Limb (tissue), 2 donors: ENCODE measurements around the gene RREB1.
A peak's percentile ranks its signal among the peaks of the same experiment; 100 is the strongest.

Experiments used
- DNase-seq, 2 donors: peaks; one replicate each; pipeline ENCODE4 v3.0.0-alpha.2; 2016; ENCODE audit errors: extremely low spot score in 2 of 2

The RREB1 gene

DNA sequence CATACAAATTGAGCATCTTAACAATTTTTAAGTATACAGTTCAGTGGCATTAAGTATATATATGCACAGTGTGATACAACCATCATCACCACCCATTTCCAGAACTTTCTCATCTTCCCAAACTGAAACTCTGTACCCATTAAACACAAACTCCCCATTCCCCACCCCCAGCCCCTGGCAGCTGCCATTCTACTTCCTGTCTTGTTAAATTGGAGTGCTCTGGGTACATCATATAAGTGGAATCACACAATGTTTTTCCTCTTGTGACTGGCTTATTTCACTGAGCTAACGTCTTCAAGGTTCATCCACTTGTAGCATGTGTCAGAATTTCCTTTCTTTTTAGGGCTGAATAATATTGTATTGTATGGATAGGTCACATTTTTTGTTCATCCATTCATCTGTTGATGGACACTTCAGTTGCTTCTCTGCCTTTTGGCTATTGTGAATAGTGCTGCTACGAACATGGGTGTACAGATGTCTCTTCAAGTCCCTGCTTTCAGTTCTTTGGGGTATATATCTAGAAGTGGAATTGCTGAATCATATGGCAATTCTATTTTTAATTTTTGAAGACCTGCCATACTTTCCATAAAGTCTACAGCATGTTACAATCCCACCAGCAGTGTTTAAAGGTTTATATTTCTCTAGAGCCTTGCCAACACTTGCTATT is 19.6 kb upstream of the RREB1 start:
- DNase-seq: no peak

DNA sequence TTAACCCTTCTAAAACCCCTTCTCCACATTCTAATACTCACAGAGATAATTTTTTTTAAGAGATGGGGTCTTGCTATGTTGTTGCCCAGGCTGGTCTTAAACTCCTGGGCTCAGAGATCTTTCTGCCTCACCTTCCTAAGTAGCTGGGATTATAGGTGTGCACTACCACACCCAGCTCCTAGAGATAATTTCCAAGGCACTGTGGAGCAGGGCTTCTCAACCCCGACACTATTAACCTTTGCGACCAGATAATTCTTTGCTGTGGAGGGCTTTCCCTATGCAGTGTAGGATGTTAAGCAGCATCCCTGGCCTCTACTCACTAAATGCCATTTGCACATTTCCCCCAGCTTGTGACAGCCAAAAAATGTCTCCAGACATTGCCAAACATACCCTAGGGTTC is 8.8 kb upstream of the RREB1 start:
- DNase-seq: no peak

DNA sequence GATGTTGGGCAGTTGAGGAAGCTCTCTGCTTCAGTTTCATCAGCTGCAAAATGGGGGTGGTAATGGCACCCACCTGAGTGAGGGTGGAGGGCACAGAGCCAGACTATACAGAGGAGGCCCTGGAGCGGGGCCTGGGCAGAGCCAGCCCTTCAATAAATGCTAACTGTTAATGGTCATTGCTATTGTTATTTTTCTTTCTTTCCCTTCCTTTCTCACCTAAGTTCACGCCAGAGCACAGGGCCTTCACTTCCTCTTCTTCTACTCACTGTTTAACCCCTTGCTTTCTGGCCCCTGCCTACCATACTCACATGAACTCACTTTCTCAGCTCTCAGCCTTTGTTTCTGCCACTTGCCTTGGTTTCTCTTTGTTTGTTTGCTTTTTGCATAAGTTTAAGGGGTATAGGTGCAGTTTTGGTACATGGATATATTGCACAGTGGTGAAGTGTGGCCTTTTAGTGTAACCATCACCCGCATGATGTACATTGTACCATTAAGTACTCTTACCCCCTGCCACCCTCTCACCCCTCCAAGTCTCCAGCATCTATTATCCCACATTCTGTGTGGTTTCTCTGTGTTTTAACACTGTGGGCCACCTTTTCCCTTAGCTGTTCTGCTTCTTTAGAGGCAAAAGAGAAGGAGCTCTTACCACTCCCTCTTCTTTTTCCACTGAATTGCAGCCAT is 7.5 kb upstream of the RREB1 start:
- no peak for DNase-seq

DNA sequence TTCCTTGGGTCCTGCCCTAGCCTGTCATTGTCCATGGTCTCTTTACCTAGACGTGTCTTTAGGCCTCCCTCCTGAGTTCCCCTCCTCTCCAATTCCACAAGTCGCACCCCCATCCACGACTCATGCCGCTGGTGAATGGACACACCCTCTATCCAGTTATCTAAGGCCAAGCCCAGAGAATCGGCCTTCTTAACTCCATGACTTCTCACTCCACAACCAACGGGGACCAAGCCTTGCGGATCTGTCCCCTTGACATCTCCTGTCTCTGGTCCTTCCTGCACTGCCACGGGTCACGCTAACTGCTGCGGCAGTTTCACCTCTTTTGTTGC is 7.0 kb upstream of the RREB1 start:
- no peak for DNase-seq

DNA sequence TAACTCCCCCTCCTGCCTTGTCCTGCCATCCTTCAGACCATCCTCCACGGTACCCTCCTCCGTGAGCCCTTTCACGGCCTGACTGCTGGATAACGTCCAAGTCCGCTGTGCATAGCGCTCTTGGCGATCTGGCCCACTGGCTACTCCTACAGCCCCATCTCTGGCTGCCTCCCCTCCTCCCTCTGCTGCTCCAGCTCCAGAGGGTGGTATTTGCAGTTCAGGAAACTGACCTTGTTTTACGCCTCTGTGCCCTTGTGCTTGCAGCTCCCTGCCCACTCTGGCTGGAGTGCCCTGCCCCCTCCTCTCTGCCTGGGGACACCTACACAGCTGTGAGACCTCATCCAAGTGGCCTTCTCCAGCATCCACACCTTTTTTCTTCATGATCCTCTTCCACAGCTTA is 6.5 kb upstream of the RREB1 start:
- no peak for DNase-seq

DNA sequence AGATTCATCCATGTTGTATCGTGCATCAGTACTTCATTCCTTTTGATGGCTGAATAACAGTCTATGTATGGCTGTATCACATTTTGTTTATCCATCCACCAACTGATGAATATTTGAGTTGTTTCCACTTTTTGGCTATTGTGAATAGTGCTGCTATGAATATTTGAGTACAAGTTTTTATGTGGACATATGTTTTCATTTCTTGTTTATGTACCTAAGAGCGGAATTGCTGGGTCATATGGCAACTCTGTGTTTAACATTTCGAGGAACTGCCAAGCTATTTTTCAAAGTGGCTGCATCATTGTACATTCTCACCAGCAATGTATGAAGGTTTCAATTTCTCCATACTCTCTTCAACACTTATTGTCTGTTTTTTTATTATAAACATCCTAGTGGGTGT is 3.0 kb upstream of the RREB1 start:
- DNase-seq: no peak

DNA sequence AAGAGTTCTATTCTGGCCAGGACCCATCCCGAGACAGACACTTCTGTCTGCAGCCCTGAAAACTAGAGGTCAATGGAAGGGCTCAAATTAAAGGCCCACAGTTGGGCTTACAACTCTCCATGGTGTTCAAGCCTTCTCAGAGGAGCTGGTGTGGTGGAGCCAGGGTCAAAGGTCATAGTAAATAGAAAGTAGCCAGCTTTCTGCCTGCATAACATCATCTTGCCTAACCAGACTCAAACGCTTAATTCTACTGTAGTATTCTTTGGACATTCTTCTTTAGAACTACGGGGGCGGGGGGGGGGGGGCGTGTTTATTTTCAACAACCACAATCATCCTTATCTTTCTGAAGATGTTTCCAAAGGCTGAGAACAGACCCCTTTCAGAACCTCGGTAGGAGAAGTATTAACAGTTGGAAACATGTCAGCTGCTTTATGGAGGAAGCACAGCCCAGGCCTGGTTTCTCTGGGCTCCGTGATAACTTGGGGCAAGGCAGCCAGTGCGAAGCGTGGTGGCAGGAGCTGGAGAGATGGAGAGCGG is 1.5 kb upstream of the RREB1 start:
- no peak for DNase-seq

DNA sequence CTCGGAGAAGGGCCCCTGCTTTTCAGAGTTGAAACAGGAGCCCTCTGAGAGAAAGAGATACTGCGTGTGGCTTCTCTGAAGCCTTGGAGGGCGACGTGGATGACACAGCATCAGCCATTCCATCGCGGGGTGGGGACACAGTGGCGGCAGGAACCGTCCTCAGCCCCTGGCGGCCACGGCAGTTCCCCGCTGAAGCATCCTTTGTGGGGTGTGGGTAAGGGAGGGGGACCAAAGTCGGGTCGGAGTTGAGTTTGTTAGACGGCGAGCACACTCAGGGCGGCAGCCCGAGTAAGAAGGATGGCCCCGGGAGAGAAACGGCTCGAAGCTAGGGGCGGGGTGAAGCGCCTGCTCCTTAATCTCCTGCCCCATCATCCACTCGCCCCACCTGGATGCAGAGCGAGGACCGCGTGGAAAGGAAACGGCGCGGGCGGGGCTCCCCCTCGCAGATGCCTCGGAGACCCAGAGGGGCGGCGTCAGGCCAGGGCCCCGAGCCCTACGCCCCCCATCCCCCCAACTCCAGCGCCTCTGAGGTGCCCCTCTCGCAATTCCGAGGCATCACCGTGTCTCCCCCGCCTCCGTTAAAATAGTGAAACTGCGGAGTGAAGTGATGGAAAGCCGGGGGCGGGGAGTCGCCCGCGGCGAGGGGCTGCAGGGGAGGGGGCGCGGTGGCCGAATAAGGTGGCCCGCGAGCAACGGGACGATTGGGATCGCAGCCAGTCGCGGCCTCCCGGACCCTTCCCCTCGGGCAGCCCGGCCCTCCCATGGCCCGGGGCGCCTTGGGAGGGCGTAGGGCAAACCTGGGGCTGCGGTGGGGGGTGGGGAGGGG is 796 bp upstream of the RREB1 start:
- peak in 1 of 2 donors; percentile 64 for DNase-seq

DNA sequence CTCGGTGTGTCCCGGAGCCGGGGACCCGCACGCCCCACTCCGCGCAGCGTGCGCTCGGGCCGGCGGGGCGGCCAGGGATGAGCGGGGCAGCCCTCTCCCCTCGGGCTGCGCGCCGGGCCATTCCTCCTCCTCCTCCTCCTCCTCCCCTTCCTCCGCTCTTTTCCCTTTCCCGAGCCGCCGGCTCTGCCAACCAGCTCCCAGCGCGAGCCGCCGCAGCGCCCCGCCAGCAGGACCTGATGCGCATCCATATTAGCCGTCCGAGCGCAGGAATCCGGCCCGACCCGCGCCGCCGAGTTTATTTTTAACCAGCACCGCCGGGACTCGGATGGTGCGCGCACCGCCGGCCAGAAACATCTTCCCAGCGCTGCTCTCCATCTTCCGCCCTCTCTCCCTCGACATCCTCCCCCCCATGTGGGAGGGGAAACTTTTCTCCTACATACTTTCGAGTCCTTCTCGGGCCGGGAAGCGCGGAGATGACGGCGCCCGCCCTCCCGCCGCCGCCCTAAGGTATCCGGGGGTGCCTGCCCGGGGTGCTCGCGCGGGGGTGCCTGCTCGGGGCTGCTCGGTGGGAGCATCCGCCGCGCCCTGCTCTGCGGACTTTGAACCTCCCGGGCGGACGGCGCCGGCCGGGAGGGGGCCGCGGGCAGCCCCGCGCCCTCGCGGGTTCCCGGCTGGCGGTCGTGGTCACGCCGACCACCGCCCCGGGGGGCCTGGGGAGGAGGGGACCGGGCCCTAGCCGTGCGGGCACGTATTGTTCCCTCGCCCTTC is 619 bp downstream of the RREB1 start:
- peak; percentile 18 to 75 for DNase-seq

DNA sequence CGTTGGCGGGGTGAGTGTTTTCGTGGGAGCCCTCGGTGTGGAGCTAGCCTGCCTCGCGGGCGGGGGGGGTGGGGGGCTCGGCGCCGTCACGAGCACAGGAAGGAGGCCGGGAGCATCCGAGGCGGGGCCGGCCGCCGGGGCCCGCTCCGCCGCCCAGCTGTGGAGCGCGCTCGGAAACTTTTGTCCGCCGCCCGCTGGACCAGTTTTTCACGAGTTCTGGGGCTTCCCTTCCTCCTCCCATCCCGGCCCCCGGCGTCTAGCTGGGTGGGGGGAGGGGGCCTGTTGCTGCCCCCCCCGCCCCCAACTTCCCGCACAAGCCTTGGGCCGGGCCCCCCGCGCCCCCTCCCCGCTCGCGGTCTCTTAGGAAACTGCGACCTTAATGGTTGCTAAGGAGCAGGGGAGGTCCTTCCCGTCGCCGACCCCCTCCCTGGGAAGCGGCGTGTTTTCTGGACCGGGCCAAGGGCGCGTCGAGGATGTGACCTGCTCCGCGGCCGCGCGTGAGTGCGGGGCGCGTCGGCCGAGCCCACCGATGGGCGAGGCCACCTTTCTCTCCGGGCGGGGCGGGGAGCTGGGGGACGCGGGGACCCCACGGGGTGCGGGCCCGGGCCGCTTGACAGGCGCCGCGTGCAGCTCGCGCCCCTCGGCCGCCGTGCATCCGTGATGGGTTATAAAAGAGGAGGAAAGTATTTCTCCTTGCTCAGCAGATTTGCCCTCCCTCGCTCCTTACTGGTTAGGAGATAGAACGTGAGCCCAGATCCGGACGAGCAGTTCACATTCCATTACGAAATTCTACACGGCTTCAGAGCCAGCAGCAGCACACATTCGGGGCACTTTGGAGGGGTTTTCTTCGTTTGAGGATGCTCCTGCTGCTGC is 1.4 kb downstream of the RREB1 start:
- peak; percentile 59 to 79 for DNase-seq

DNA sequence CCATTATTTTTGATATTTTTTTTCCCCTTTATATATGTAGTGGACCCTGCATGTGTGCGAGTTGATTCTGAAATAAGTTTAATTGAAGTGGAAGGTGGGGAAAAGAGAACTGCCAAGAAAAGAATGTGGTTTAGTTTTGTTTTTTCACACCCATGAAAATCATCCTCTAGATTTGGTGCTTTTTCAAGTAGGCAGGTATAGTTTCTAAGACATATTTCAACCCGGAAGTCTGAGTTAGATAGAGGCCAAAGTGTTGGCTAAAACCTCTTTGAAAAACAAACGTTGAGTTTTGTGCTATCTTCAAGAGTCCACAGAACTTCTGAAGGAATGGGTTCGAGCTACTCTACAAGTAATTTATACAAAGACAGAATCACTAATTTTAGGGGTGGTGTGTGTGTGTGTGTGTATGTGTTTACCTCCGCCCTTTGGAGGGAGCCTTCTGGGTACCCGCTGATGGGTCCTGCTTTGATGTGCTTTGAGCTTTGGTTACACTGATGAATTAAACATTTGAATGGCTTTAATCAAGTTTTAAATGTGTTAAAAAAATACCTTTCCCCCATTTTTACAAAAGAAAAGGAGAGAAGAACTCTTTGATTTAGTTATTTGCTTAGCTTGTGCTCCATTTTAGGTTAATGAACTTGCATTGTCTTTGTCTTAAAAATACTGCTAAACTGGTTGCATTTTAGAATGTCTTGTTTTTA is 2.5 kb downstream of the RREB1 start:
- DNase-seq: no peak

DNA sequence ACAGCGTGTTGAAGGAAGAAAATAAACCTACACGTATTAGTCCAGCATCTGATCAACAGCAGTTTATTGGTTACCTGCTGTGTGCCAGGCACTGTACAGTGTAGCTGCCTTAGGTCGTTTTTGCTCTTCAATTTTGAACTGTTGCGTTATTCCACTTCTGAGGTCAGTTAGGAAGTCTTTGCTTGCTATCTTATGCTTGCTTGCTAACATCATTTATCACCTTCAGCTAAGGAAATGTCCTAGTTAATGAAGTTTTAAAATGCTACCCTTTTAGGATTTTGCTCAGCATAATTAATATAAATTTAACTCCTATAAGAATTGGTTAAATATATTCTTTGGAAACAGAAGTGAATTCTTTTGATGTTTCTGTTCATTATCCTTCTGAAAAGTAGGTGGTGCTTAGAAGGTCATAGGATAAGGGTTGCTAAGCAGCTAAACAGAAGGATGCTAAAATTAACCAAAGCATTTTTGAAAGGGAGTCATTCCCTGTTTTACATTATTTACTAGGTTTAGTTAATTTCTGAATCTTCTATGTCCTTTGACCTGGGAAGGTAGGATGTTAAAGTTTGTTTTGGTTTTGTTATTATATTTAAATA is 3.4 kb downstream of the RREB1 start:
- DNase-seq: no peak

DNA sequence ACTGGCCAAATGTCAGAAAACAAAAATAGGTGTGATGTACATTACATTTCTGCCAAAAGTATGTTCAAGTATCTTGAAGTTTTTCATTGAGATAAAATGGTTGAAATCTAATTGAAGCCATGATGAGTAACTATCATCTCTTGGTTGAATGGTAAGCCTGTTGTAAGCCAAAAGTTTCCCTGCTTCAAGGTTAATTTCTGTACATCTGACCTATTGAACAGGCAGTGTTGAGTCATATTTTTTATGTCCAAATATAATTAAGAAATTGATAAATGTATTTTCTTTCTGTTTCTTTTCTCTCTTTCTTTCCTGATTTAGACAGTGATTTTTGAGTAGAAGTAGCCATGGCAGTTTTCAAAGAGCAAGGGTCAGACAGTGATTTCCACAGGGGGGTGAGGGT is 4.4 kb downstream of the RREB1 start:
- DNase-seq: no peak

DNA sequence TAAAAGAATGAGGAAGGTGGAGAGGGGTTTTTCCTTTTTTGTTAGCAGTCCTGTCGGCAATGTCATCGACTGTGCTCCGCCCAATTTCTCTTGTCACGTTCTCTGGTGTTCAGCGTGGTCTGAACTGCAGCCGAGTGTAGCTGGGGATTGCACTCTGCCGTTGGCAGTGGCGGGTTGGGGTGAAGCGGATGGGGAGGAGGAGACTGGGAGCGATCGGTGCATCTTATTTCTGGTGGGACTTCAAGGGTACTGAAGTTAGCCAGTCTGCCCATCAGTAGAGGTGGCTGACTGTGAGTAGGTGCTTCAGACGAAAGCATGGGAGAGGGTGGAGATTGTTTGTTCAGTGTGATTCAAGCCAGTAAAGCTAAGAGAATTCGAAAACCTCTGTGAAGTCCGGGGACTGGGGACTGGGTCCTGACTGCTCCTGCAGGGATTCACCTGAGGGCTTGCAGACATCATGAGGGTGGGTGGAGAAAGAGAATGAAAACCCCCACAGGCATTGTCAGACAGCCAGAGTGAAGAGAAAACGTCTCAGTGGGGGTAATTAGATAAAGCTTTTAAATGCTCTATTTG is 5.1 kb downstream of the RREB1 start:
- peak in 1 of 2 donors; percentile 37 for DNase-seq

DNA sequence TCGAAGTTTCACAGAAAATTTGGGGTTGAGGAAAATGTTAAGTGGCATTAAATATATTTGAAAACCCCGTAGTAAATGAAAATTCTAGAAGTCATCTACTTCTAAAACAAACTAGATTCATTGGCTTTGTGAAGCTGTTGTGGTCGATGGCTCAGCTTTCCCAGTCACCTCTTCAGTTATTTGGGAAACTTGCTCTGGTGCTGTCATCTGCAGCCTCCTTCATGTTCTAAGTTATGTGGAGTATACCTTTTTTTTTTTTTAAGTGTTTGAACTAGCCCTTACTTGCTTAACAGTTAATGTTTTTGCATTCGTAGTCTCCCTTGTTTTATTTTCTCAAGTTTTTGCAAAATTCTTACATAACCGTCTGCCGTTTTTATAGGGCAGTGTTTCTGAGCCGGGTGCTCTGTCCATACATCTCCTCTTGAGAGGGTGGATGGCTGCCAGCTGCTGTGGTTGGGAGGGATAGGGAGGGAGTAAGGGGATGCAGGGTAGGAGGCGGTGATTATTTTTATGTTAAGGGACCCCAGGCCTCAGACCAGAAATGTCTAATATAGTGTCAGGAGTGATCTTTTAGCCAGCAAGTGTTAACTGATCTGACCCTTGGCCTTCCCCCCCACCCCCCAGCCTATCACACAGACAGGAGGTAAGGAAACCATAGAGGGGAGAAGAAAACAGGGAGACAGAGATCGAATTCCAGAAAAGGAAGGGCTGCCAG is 7.1 kb downstream of the RREB1 start:
- peak in 1 of 2 donors; percentile 44 for DNase-seq

DNA sequence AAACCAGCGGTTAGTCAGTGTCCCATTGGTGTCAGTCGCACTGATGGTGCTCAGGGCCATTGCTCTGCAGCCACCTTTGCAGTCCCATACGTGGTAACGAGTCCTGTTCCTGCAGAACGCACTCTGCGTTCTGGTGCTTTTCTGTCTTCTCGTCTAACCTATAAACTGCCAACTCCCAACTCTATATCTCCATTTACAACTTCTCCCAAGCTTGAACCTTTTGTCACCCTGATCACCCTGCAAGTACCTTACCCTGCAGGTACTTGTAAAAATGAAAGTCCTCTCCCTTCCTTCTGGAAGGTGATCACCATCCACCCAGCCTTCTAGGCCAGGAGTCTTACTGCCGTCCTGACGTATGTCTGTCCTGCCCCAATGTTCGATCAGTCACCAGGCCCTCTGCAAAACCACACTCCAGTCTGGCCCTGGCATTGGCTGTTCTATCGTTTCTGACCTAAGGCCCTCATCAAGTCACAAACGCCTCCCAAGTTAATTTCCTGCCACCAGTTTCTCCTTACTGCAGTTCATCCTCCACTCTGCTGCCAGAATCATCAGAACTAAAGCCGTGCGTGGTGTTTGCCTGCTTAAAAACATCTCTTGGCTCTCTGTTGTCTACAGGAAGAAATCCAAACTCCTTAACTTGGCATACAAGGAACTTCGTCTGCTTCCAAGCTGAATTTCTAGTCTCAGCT is 7.9 kb downstream of the RREB1 start:
- no peak for DNase-seq

DNA sequence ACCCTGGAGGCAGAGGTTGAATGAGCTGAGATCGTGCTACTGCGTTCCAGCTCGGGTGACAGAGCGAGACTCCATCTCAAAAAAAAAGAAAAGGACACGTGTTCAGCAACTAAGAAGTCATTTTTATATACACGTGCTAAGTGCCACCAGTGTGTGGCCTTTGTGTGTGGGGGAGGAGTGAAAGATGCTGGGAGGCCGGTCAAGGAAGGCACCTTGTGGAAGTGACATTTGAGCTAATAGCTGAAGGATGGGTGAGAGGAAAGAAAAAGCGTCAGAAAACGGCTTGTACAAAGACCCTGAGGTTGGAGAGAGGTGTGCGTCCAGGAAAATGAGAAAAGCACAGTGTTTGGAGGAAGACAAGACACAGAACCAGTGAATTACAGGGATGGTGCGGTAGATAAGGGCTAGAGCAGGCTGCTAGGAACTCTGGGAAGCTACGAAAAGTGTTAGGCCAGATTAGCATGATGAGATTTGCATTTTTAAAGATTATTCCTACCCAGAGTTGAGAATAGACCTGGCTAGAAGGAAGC is 11.6 kb downstream of the RREB1 start:
- DNase-seq: no peak
